Liver (tissue), 9 donors: ENCODE measurements around the gene TTYH2. TPM values are rescaled to one million over a fixed set of nuclear protein-coding genes. Genes with fewer than 3 reads are reported as not detected.

Source experiments
- DNase-seq: peaks from one replicate; pipeline ENCODE4 v3.0.0-alpha.2; 2017; ENCODE audit warnings: low spot score
- H3K27ac ChIP-seq, 2 donors: one replicate each; pipeline ENCODE4 v1.7.0; 2013; ENCODE audit warnings: inconsistent platforms in 2 of 2, low read length in 2 of 2, control low read depth in 1 of 2, low read depth in 1 of 2, mild to moderate bottlenecking in 1 of 2
- H3K27me3 ChIP-seq, 4 donors: one replicate each; pipeline versions ENCODE4 v1.6.1 to v1.7.0; 2013; ENCODE audit warnings: low read length in 3 of 4, inconsistent platforms in 1 of 4, mild to moderate bottlenecking in 1 of 4, moderate library complexity in 1 of 4; ENCODE audit not compliant: control insufficient read depth in 4 of 4, insufficient read depth in 4 of 4
- H3K36me3 ChIP-seq, 4 donors: one replicate each; pipeline versions ENCODE4 v1.6.1 to v1.7.0; 2013; ENCODE audit warnings: low read length in 3 of 4, mild to moderate bottlenecking in 3 of 4, low read depth in 1 of 4, moderate library complexity in 1 of 4; ENCODE audit not compliant: control insufficient read depth in 4 of 4, insufficient read depth in 3 of 4
- H3K4me1 ChIP-seq, 4 donors: one replicate each; pipeline versions ENCODE4 v1.6.1 to v1.7.0; 2013; ENCODE audit warnings: low read length in 3 of 4, mild to moderate bottlenecking in 3 of 4, moderate library complexity in 1 of 4; ENCODE audit not compliant: control insufficient read depth in 4 of 4, insufficient read depth in 4 of 4
- H3K4me3 ChIP-seq, 3 donors: one replicate each; pipeline versions ENCODE4 v1.6.1 to v1.7.0; 2013; ENCODE audit warnings: low read length in 3 of 3, control low read depth in 1 of 3, low read depth in 1 of 3, mild to moderate bottlenecking in 1 of 3
- H3K9ac ChIP-seq, 2 donors: one replicate each; pipeline ENCODE4 v1.7.0; 2013; ENCODE audit warnings: low read length in 2 of 2, mild to moderate bottlenecking in 2 of 2, moderate library complexity in 2 of 2, control low read depth in 1 of 2, low read depth in 1 of 2
- H3K9me3 ChIP-seq, 4 donors: one replicate each; pipeline versions ENCODE4 v1.6.1 to v1.7.0; 2013; ENCODE audit warnings: low read length in 3 of 4; ENCODE audit not compliant: control insufficient read depth in 4 of 4
- ATF3 ChIP-seq: IDR thresholded peaks from 2 replicates; pipeline ENCODE4 v1.6.1; 2016; ENCODE audit warnings: antibody characterized with exemption
- CTCF ChIP-seq: fragments of 150-350 bp; IDR thresholded peaks from 2 replicates; pipeline ENCODE4 v1.5.1; 2017; ENCODE audit warnings: improper control_type of control experiment, low read depth, low read length; ENCODE audit not compliant: missing input control
- EGR1 ChIP-seq, 2 donors: IDR thresholded peaks; 2 replicates each; pipeline ENCODE4 v1.6.1; 2016 to 2018; ENCODE audit warnings: antibody characterized with exemption in 2 of 2, low read depth in 2 of 2
- FOXA1 ChIP-seq: IDR thresholded peaks from 2 replicates; pipeline ENCODE4 v1.6.1; 2016; ENCODE audit warnings: antibody characterized with exemption
- FOXA2 ChIP-seq: IDR thresholded peaks from 2 replicates; pipeline ENCODE4 v1.6.1; 2016; ENCODE audit warnings: antibody characterized with exemption
- GABPA ChIP-seq, 2 donors: IDR thresholded peaks in 1 of 2; conservative IDR thresholded peaks in 1 of 2; 2 replicates each; pipeline ENCODE4 v1.6.1; 2016; ENCODE audit warnings: antibody characterized with exemption in 2 of 2, mild to moderate bottlenecking in 1 of 2, moderate library complexity in 1 of 2
- HNF4A ChIP-seq, 2 donors: conservative IDR thresholded peaks; 2 replicates each; pipeline ENCODE4 v1.6.1; 2016; ENCODE audit warnings: antibody characterized with exemption in 2 of 2, mild to moderate bottlenecking in 2 of 2
- HNF4G ChIP-seq: IDR thresholded peaks from 2 replicates; pipeline ENCODE4 v1.6.1; 2016; ENCODE audit warnings: antibody characterized with exemption
- JUND ChIP-seq, 2 donors: IDR thresholded peaks; 2 replicates each; pipeline ENCODE4 v1.6.1; 2016; ENCODE audit warnings: antibody characterized with exemption in 2 of 2
- MAX ChIP-seq: IDR thresholded peaks from 2 replicates; pipeline ENCODE4 v1.6.1; 2016; ENCODE audit warnings: antibody characterized with exemption
- NR2F2 ChIP-seq: IDR thresholded peaks from 2 replicates; pipeline ENCODE4 v1.6.1; 2016; ENCODE audit warnings: antibody characterized with exemption
- RAD21 ChIP-seq, 2 donors: IDR thresholded peaks; 2 replicates each; pipeline ENCODE4 v1.6.1; 2016; ENCODE audit warnings: antibody characterized with exemption in 2 of 2, mild to moderate bottlenecking in 2 of 2
- RXRA ChIP-seq, 2 donors: IDR thresholded peaks; 2 replicates each; pipeline ENCODE4 v1.6.1; 2017 to 2018; ENCODE audit warnings: antibody characterized with exemption in 2 of 2, mild to moderate bottlenecking in 1 of 2
- SP1 ChIP-seq: IDR thresholded peaks from 2 replicates; pipeline ENCODE4 v1.6.1; 2018; ENCODE audit warnings: antibody characterized with exemption, mild to moderate bottlenecking
- TAF1 ChIP-seq: conservative IDR thresholded peaks from 2 replicates; pipeline ENCODE4 v1.6.1; 2016; ENCODE audit warnings: antibody characterized with exemption, mild to moderate bottlenecking
- YY1 ChIP-seq: IDR thresholded peaks from 2 replicates; pipeline ENCODE4 v1.6.1; 2016; ENCODE audit warnings: antibody characterized with exemption, mild to moderate bottlenecking
- ZBTB33 ChIP-seq: IDR thresholded peaks from 2 replicates; pipeline ENCODE4 v1.6.1; 2016; ENCODE audit warnings: antibody characterized with exemption
- WGBS: extraction: QIAGEN DNeasy Blood & Tissue Kit; methylation state at CpG from one replicate; pipeline ENCODE4 v1.1.7; 2013; 5-methylcytosine and 5-hydroxymethylcytosine counted together
- polyA plus RNA-seq, 2 donors: library from polyadenylated mRNA; stranded (reverse) in 1 of 2; unstranded in 1 of 2; fragments of 200-250 nt in 1 of 2; fragments of >200 nt in 1 of 2; fragmentation: Nextera tagmentation in 1 of 2; extraction: Ambion mirVana in 1 of 2; gene quantifications; one replicate each; pipeline versions ENCODE4 v1.2.1 to v1.2.3, GENCODE V29; 2013 to 2015
- total RNA-seq, 2 donors: library from RNA; depleted of rRNA; stranded (reverse); fragments of >200 nt; gene quantifications; one replicate each; pipeline ENCODE4 v1.2.3, GENCODE V29; 2014
- donor health status: healthy.
- donor health status: healthy.
- donor health status: healthy.
- donor health status: healthy.
- donor health status: healthy.

TTYH2 gene
- total and polyA plus RNA-seq, 4 donors: 0.40 to 2.4 (median 0.99) TPM

GRCh38 chr17:74201948-74202347, 11.4 kb upstream of the TTYH2 start:
- H3K9me3 ChIP-seq: no peaks in the 10 kb centered on the region
- H3K4me1 ChIP-seq: peaks cover 8 to 21% (median 14%) of the 10 kb centered on the region in 4 donors
- H3K9ac ChIP-seq: no peak overlapping the region
- no peak overlapping the region for H3K27ac ChIP-seq
- H3K27me3 ChIP-seq: peaks cover 0 to 3% (median 0%) of the 10 kb centered on the region in 4 donors
- H3K36me3 ChIP-seq: peaks cover 2 to 13% (median 9%) of the 10 kb centered on the region in 4 donors
- DNase-seq: no peak
- no peak overlapping the region for H3K4me3 ChIP-seq
- TF ChIP-seq ATF3: no peak
- TF ChIP-seq HNF4A (conservative IDR thresholded peaks at IDR 0.05): no peak
- no peak for TF ChIP-seq ZBTB33
- no peak for TF ChIP-seq TAF1
- no peak for TF ChIP-seq HNF4G
- 66% methylated on average over 10 of the region's 10 CpGs for WGBS

GRCh38 chr17:74202938-74203337, 10.4 kb upstream of the TTYH2 start:
- no peaks in the 10 kb centered on the region for H3K9me3 ChIP-seq
- H3K4me1 ChIP-seq: peaks cover 8 to 21% (median 15%) of the 10 kb centered on the region in 4 donors
- no peak for TF ChIP-seq CTCF
- no peak for TF ChIP-seq EGR1 (IDR thresholded peaks at IDR 0.05; ENCODE audit: low read depth in 2 of 2)
- TF ChIP-seq HNF4G: no peak
- no peak for TF ChIP-seq MAX
- TF ChIP-seq TAF1: no peak
- TF ChIP-seq NR2F2: no peak
- TF ChIP-seq HNF4A (conservative IDR thresholded peaks at IDR 0.05): no peak
- peaks cover 0 to 3% (median 0%) of the 10 kb centered on the region in 4 donors for H3K27me3 ChIP-seq
- no peak overlapping the region for H3K27ac ChIP-seq
- no peak overlapping the region for H3K4me3 ChIP-seq
- DNase-seq: no peak
- H3K9ac ChIP-seq: no peak overlapping the region
- WGBS: 39% methylated on average over 15 of the region's 15 CpGs
- H3K36me3 ChIP-seq: peaks cover 2 to 16% (median 14%) of the 10 kb centered on the region in 4 donors

- under 1% methylated on average over 53 of the region's 53 CpGs for WGBS
- H3K4me1 ChIP-seq: peaks cover 8 to 21% (median 15%) of the 10 kb centered on the region in 4 donors
- peak; percentile 96 for TF ChIP-seq TAF1
- peak; percentile 53 to 58 for TF ChIP-seq RXRA (IDR thresholded peaks at IDR 0.05)
- TF ChIP-seq CTCF: peak; percentile 99
- peak; percentile 86 for TF ChIP-seq YY1
- TF ChIP-seq HNF4A (conservative IDR thresholded peaks at IDR 0.05): peak; percentile 9 to 24
- no peak for TF ChIP-seq HNF4G
- TF ChIP-seq GABPA (IDR thresholded peaks at IDR 0.05 in 1 of 2, conservative IDR thresholded peaks at IDR 0.05 in 1 of 2): peak; percentile 95 to 98
- TF ChIP-seq SP1: peak; percentile 80
- TF ChIP-seq RAD21 (IDR thresholded peaks at IDR 0.05): peak; percentile 64 to 79
- TF ChIP-seq NR2F2: peak; percentile 48
- TF ChIP-seq FOXA1: no peak
- peak; percentile 48 for TF ChIP-seq FOXA2
- no peak for TF ChIP-seq ATF3
- TF ChIP-seq MAX: no peak
- TF ChIP-seq JUND (IDR thresholded peaks at IDR 0.05): peak in 1 of 2 donors; percentile 42
- peak; percentile 60 to 86 for TF ChIP-seq EGR1 (IDR thresholded peaks at IDR 0.05; ENCODE audit: low read depth in 2 of 2)
Observed at GRCh38 chr17:74203439-74204240, 9.7 kb upstream of the TTYH2 start, which contains the start of gene RPL38. Gene RPL38, plus strand, starts transcription at chr17:74203678. Its CDS starts 278 bp downstream, at chr17:74203956.

More at GRCh38 chr17:74203439-74204240, 9.7 kb upstream of the TTYH2 start, which contains the start of gene RPL38:
- Histone ChIP-seq H3K36me3 (peaks cover 2 to 22% (median 19%) of the 10 kb centered on the region in 4 donors), H3K27ac (peak within 1 kb of the TSS; percentile 66 to 72), H3K4me3 (peak within 1 kb of the TSS; percentile 65 to 100 (median 69)), H3K9me3 (no peaks in the 10 kb centered on the region), H3K27me3 (peaks cover 0 to 3% (median 0%) of the 10 kb centered on the region in 4 donors), H3K9ac (peak within 1 kb of the TSS; percentile 40 to 63)
- peak; percentile 97 for DNase-seq
